Skin epidermis (tissue), 12 donors: ENCODE measurements around the gene FDPS.
"Not testable (repeated sequence)": the region's sequence is repeated elsewhere in the genome, so short reads cannot be mapped to it uniquely, and the experiment has no call there.

Experiments used
- H3K27ac ChIP-seq, 21 experiments: fragments of 200-600 bp; sonication (generic) in 11 of 21; one replicate each; pipeline ENCODE4 v1.5.0; 2020; ENCODE audit warnings: mild to moderate bottlenecking in 3 of 21, inconsistent platforms in 2 of 21, moderate library complexity in 2 of 21
- H3K4me3 ChIP-seq, 7 experiments: fragments of 200-600 bp; sonication (generic) in 2 of 7; one replicate each; pipeline ENCODE4 v1.5.0; 2020; ENCODE audit warnings: inconsistent platforms in 2 of 7, mild to moderate bottlenecking in 2 of 7, moderate library complexity in 1 of 7

The FDPS gene

GRCh38 chr1:155313261-155313660, 4.6 kb downstream of the FDPS start:
- H3K27ac ChIP-seq: peak overlapping the region in 5 of 21 experiments; percentile 13 to 48 (median 35)

DNA sequence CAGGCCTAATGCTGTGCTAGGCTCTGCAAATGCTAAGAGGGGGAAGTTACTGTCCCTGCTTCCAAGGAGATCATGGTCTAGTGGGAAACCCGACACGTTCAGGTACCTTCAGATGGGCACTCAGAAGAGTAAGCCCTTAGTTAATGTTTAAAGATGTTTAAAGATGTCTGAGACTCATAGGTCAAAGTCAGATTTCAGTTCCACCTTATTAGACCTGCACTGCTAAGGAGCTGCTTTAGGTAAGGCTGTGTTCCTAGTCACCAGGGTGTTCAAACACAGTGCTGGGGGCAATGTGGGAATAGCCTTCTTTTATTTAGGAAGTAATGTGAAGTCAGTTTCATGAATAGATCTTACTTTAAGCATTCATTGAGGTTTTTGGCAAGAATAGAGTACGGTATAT, 8.3 kb downstream of the FDPS start:
- Histone ChIP-seq H3K27ac (no peak overlapping the region), H3K4me3 (no peak overlapping the region)

More at GRCh38 chr1:155313261-155313660, 4.6 kb downstream of the FDPS start:
- no peak overlapping the region for H3K4me3 ChIP-seq

DNA sequence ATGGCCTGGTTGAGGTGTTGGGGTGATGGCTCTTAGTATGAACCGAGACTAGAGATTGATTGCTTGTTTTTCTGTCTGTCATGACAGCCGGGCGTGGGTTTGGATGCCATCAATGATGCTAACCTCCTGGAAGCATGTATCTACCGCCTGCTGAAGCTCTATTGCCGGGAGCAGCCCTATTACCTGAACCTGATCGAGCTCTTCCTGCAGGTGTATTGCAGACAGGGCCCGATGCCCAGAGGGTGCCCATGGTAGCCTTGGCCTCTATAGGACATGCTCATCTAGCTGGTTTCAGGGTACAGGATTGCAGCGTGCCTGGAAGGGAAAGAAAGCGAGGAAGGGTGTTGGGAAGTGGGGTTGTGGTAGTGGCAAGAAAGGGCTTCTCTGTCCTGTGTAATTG, 9.4 kb downstream of the FDPS start:
- Histone ChIP-seq H3K27ac (no peak overlapping the region), H3K4me3 (no peak overlapping the region)

DNA sequence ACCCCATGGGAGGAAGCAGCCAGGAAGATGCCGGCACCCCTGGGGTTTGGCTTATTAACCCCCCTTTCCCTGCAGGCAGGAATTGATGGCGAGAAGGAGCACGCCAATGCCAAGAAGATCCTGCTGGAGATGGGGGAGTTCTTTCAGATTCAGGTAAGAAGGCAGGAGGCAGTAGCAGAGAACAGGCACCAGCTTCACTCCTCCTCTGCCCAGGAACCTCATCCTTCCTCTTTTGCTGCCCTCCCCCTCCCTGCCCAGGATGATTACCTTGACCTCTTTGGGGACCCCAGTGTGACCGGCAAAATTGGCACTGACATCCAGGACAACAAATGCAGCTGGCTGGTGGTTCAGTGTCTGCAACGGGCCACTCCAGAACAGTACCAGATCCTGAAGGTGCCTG, 10.9 kb downstream of the FDPS start:
- Histone ChIP-seq H3K4me3 (no peak overlapping the region), H3K27ac (no peak overlapping the region)

DNA sequence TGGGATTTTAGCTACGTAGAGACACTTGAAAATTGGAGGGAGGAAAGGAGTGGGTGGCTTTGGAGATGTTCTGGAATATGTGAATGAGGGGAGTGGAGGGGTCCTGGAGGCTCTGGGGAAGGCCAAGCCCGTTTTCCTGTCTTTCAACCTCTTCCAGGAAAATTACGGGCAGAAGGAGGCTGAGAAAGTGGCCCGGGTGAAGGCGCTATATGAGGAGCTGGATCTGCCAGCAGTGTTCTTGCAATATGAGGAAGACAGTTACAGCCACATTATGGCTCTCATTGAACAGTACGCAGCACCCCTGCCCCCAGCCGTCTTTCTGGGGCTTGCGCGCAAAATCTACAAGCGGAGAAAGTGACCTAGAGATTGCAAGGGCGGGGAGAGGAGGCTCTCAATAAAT, 11.6 kb downstream of the FDPS start:
- peak overlapping the region in 13 of 21 experiments; percentile 0 to 97 (median 42) for H3K27ac ChIP-seq
- peak overlapping the region; percentile 25 to 91 (median 32) for H3K4me3 ChIP-seq

DNA sequence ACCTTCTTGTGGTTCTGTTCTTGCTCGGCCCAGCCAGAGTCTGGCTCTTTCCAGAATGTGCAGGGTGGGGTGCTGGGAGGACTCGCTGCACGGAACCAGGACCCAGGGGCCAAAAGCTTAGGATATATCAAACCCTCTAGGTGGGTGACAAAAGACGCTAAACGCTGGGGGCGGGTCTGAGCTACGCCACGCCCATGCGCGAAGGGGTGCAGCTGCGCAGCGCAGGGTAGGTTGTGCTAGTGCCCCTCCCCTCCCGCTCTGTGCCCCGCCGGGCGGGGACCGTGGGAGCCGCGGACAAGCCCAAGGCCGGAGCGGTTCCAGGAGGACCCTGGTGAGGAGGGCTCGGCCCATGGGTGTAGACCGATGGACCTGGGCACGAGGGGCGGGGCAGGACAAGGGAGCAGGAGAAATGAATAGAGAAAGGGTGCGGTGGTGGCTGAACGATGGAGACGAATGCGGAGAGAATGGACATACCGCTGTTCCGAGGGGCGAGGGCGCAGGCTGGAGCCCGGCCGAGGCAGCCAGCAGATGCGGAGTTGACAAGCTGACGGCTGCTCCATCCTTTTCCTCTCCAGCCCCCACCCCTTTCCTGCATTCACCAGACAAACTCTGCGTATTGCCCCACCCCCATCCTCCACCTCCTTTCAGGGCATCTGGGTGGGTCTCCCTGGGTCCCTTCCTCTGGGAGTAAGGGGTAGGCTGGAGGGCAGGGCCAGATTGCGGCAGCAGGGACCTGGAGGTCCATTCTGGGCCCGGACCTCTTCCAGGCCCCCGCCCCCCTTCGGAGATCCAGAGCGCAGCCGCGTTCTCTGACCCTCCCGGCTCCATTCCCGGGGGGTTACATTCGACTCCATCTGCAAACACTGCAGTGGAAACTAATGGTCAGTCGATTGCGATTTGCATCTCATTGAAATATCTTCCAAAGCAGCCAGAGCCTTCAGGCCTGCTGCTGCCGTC, 12.3 kb downstream of the FDPS start, which contains the start of gene RUSC1:
Gene RUSC1, plus strand, starts transcription at position 234 of the 957 bp plus-strand sequence. CDS start 880 bp downstream, outside the sequence.
- Histone ChIP-seq H3K27ac (peak within 1 kb of the TSS in 17 of 21 experiments; percentile 0 to 97 (median 55)), H3K4me3 (peak within 1 kb of the TSS; percentile 25 to 91 (median 32))

DNA sequence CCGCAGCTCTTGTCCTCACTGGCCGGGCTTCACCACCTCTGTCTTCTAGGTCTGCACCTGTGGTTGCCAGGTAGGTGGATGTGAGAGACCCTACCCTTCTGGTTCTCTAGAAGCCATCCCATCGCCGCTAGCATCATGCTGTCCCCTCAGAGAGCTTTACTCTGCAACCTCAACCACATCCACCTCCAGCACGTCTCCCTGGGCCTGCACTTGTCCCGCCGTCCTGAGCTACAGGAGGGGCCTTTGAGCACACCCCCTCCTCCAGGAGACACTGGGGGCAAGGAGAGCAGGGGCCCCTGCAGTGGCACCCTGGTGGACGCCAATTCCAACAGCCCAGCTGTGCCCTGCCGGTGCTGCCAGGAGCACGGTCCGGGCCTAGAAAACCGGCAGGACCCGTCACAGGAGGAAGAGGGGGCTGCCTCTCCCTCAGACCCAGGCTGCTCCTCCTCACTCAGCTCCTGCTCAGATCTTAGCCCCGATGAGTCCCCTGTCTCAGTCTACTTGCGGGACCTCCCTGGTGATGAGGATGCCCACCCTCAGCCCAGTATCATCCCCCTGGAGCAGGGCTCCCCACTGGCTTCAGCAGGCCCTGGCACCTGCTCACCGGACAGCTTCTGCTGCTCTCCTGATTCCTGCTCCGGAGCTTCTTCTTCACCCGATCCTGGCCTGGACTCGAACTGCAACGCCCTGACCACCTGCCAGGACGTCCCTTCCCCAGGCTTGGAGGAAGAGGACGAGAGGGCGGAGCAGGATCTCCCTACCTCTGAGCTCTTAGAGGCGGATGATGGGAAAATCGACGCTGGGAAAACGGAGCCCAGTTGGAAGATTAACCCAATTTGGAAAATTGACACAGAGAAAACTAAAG, 13.2 kb downstream of the FDPS start:
- H3K27ac ChIP-seq: peak overlapping the region in 12 of 21 experiments; percentile 6 to 97 (median 93)
- peak overlapping the region in 6 of 7 experiments; percentile 25 to 91 (median 64) for H3K4me3 ChIP-seq

DNA sequence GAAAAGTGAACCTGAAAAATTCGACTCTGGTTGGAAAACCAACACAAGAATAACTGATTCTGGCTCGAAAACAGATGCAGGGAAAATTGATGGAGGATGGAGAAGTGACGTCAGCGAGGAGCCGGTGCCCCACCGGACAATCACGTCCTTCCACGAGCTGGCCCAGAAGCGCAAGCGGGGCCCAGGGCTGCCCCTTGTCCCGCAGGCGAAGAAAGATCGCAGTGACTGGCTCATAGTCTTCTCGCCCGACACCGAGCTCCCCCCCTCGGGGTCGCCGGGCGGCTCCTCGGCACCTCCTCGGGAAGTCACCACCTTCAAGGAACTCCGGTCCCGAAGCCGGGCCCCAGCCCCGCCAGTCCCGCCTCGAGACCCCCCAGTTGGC, 13.9 kb downstream of the FDPS start:
- Histone ChIP-seq H3K4me3 (peak overlapping the region; percentile 63 to 91 (median 77)), H3K27ac (peak overlapping the region in 20 of 21 experiments; percentile 82 to 98 (median 94))

DNA sequence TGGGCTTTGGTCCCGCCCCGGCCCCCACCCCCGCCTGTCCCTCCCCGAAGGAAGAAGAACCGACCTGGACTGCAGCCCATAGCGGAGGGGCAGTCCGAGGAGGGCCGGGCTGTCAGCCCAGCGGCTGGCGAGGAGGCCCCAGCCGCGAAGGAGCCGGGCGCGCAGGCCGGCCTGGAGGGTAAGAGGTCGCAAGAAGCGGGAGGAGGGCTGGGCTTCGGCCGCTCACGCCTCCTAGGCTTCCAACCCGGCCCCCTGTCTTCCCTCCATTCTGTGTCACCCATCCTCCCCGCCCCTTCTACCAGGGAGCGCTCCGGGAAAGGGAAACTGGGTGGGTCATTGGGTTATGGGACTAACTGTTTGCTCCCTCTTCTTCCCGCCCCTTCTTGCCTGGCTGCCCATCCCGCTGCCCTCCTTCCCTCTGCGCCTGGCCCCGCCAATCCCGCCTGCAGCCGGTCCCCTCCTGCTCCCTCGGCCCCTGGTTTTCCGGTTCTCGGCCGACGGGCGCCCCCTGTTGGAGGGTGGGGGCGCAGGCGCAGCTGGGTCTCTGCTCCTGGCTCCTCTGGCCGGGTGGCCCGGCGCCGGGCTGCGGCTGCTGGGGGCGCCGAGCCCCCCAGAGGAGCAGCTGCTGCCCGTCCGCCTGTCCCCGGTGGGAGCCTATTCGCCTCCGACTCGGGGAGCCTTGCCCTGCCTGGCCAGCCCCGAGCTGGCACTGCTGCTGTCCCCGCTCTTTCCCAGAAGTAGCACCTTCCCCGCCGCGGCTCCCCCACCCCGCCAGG, 14.5 kb downstream of the FDPS start:
- peak overlapping the region; percentile 52 to 98 (median 94) for H3K27ac ChIP-seq
- H3K4me3 ChIP-seq: peak overlapping the region; percentile 63 to 91 (median 77)

- Histone ChIP-seq H3K27ac (peak overlapping the region; percentile 52 to 98 (median 94)), H3K4me3 (peak overlapping the region; percentile 63 to 91 (median 77))
Observed at GRCh38 chr1:155323729-155324036, 15.0 kb downstream of the FDPS start.

GRCh38 chr1:155324037-155324716, 15.5 kb downstream of the FDPS start:
- Histone ChIP-seq H3K27ac (peak overlapping the region; percentile 56 to 98 (median 94)), H3K4me3 (peak overlapping the region; percentile 63 to 91 (median 77))

DNA sequence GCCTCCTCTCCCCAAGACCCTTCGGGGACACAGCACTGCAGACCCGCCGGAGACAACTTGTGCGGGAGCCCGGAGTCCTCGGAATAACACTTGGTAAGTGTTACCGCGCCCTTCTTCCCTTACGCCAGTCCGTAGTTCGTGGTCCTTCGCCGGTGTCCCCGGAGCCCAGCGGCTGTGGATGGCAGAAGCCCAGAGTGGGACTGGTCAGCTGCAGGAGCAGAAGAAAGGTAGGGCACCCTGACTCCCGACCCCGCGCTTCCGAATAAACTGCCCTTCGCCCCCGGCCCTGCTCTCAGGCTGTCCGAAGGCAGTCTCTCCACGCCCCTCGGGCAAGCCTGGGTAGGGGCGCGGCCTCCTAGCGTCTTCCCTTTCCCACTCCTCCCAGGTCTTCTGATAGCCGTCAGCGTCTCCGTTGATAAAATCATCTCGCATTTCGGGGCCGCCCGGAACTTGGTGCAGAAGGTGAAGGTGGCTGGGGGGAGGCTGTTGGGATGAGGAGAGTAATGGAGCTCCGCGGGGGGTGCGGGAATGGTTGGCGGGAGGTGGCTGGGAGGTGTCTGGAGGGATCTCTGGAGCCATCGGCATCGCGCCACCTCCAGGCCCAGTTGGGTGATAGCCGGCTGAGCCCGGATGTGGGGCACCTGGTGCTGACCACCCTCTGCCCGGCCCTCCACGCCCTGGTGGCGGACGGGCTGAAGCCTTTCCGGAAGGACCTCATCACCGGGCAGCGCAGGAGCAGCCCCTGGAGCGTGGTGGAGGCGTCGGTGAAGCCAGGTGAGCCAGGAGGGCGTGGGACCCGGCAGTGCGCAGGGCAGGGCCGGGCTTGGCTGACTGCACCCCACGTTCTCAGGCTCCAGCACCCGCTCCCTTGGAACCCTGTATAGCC, 16.3 kb downstream of the FDPS start:
- peak overlapping the region; percentile 63 to 91 (median 77) for H3K4me3 ChIP-seq
- H3K27ac ChIP-seq: peak overlapping the region; percentile 56 to 98 (median 94)

GRCh38 chr1:155325603-155325893, 16.9 kb downstream of the FDPS start:
- H3K27ac ChIP-seq: peak overlapping the region in 14 of 21 experiments; percentile 89 to 98 (median 95)

DNA sequence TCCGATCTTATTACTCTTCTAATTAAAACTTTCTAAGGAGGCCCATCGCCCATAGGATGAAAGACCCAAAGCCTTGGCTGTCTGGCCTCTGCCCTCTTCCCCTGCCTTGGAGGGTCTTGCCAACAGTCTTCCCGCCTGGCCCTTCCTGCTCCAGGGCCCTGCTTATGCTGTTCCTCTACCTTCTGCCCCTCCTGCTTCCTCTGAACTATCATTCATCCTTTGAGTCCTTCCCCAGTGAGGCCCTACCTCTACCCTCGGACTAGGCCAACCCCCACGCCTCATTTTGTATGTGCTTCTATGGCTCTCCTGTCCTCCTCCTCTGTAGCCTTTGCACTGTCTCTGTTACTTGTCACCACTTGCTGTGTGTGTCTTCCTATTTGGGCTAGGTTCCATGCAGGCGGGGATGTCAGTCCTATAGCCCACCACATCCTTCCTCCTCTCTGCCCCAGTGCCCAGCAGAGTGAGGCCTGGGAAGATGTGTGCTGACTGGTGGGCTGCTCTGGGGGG, 17.4 kb downstream of the FDPS start:
- H3K27ac ChIP-seq: peak overlapping the region in 8 of 21 experiments; percentile 8 to 97 (median 93)
- no peak overlapping the region for H3K4me3 ChIP-seq

More at GRCh38 chr1:155325603-155325893, 16.9 kb downstream of the FDPS start:
- H3K4me3 ChIP-seq: peak overlapping the region; percentile 63 to 91 (median 77)

DNA sequence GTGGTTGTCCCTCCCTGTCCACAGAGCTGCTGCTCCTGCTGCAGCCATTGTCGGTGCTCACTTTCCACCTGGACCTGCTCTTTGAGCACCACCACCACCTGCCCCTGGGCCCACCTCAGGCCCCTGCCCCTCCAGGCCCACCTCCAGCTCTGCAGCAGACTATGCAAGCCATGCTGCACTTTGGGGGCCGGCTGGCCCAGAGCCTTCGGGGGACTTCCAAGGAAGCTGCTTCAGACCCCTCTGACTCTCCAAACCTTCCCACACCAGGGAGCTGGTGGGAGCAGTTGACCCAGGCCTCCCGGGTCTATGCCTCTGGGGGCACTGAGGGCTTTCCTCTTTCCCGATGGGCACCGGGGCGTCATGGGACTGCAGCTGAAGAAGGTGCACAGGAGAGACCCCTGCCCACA, 18.0 kb downstream of the FDPS start:
- Histone ChIP-seq H3K4me3 (no peak overlapping the region), H3K27ac (peak overlapping the region in 3 of 21 experiments; percentile 8 to 32 (median 25))

DNA sequence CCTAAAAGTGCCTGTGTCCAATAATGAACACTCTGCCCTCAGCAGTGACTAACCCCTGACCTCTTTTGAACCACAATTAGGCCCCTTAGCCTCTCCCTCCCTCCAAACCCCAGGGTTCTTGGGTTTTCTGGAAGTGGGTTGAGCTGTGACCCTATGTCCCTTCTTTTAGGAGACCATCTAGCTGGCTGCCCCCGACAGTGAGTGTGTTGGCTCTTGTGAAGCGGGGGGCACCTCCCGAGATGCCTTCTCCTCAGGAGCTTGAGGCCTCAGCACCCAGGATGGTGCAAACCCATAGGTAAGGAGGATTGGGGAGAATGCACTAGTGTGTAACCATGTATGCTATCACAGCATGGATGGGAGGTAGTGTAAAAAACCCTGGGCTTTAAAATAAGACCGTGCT, 19.3 kb downstream of the FDPS start:
- no peak overlapping the region for H3K4me3 ChIP-seq
- no peak overlapping the region for H3K27ac ChIP-seq

DNA sequence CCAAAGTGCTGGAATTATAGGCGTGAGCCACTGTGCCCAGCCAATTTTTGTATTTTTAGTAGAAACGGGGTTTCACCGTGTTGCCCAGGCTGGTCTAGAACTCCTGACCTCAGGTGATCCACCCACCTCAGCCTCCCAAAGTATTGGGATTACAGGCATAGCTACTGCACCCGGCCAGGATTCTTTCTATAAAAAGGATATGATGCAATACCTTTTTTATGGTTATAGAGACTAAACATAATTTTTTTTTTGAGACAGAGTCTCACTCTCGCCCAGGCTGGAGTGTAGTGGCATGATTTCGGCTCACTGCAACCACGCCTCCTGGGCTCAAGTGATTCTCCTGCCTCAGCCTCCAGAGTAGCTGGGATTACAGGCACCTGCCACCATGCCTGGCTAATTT, 20.2 kb downstream of the FDPS start:
- H3K4me3 ChIP-seq, H3K27ac ChIP-seq: not testable (repeated sequence)
